ENCODE data around the gene LSMEM2. TPM values are rescaled to one million over a fixed set of nuclear protein-coding genes. Genes with fewer than 3 reads are reported as not detected.
"Not testable (repeated sequence)": the region's sequence is repeated elsewhere in the genome, so short reads cannot be mapped to it uniquely, and the experiment has no call there.

The LSMEM2 gene
- total and polyA plus RNA-seq, 3 experiments from 2014 or later: not detected

GRCh38 chr3:50260942-50261441 is 17.9 kb upstream of the LSMEM2 start:
- Histone ChIP-seq H3K36me3 (ENCODE audit: insufficient read depth, low read length) (peaks cover 20% of the 10 kb centered on the region), H3K9me3 (ENCODE audit: low read length) (no peaks in the 10 kb centered on the region), H3K27me3 (ENCODE audit: insufficient read depth, low read length, poor library complexity, severe bottlenecking) (no peaks in the 10 kb centered on the region), H3K4me1 (ENCODE audit: insufficient read depth, low read length) (peaks cover 5% of the 10 kb centered on the region), H3K4me3 (ENCODE audit: low read length) (no peak overlapping the region), H3K27ac (ENCODE audit: low read depth, low read length) (peak overlapping the region; percentile 47)
- ChIA-PET POLR2A (no interaction called here), CTCF (interaction anchor here (1.0 to 8.3 kb wide), 13 partner anchors 10 to 129 kb away, joined by 3 to 101 read pairs (median 4); partner anchors contain the start of genes GNAI2, GNAT1, HYAL3 and NAA80)
- DNase-seq: no peak
- peak overlapping the region in 2 of 8 donors; percentile 68 to 90 for H3K27ac Mint-ChIP-seq
- H3K4me3 Mint-ChIP-seq: peak overlapping the region in 2 of 7 donors; percentile 27 to 86
- H3K9me3 Mint-ChIP-seq: no peaks in the 10 kb centered on the region
- peaks cover 0 to 13% (median 8%) of the 10 kb centered on the region in 3 donors for H3K4me1 Mint-ChIP-seq
- H3K27me3 Mint-ChIP-seq: no peaks in the 10 kb centered on the region
- peaks cover 3 to 34% (median 4%) of the 10 kb centered on the region in 3 donors for H3K36me3 Mint-ChIP-seq

GRCh38 chr3:50261505-50261904 is 17.4 kb upstream of the LSMEM2 start:
- Histone ChIP-seq H3K36me3 (ENCODE audit: insufficient read depth, low read length) (peaks cover 15% of the 10 kb centered on the region), H3K9me3 (ENCODE audit: low read length) (no peaks in the 10 kb centered on the region), H3K4me3 (ENCODE audit: low read length) (no peak overlapping the region), H3K27me3 (ENCODE audit: insufficient read depth, low read length, poor library complexity, severe bottlenecking) (no peaks in the 10 kb centered on the region), H3K27ac (ENCODE audit: low read depth, low read length) (peak overlapping the region; percentile 47), H3K4me1 (ENCODE audit: insufficient read depth, low read length) (peaks cover 5% of the 10 kb centered on the region)
- H3K36me3 Mint-ChIP-seq: peaks cover 3 to 29% (median 4%) of the 10 kb centered on the region in 3 donors
- H3K9me3 Mint-ChIP-seq: no peaks in the 10 kb centered on the region
- POLR2A ChIA-PET: no interaction called here
- peak overlapping the region in 2 of 8 donors; percentile 68 to 90 for H3K27ac Mint-ChIP-seq
- H3K4me1 Mint-ChIP-seq: peaks cover 0 to 13% (median 8%) of the 10 kb centered on the region in 3 donors
- peak overlapping the region in 2 of 7 donors; percentile 23 to 27 for H3K4me3 Mint-ChIP-seq
- DNase-seq: no peak
- no peaks in the 10 kb centered on the region for H3K27me3 Mint-ChIP-seq
- CTCF ChIA-PET: interaction anchor here (1.0 to 8.3 kb wide), 7 partner anchors 13 to 70 kb away, joined by 4 to 101 read pairs (median 5); partner anchors contain the start of genes GNAT1, HYAL3 and NAA80

DNA sequence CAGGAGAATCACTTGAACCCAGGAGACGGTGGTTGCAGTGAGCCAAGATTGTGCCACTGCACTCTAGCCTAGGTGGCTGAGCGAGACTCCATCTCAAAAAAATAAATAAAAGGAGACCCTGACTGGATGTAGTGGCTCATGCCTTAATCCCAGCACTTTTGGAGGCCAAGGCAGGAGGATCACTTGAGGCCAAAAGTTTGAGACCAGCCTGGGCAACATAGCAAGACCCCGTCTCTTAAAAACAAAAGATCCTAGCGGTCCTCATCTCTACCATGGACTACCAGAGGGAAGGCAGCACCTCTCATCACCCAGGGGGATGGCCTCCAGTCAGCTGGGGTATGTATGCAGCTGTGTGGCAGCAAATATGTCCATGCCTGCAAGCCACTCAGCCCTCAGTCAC is 16.7 kb upstream of the LSMEM2 start:
- H3K9me3 Mint-ChIP-seq; H3K4me3 ChIP-seq (ENCODE audit: low read length); DNase-seq; H3K4me1 ChIP-seq (ENCODE audit: insufficient read depth, low read length); H3K9me3 ChIP-seq (ENCODE audit: low read length); POLR2A ChIA-PET; H3K27me3 Mint-ChIP-seq; H3K27me3 ChIP-seq (ENCODE audit: insufficient read depth, low read length, poor library complexity, severe bottlenecking); H3K36me3 ChIP-seq (ENCODE audit: insufficient read depth, low read length); H3K27ac ChIP-seq (ENCODE audit: low read depth, low read length); H3K4me3 Mint-ChIP-seq: not testable (repeated sequence)
- Mint-ChIP-seq H3K27ac (peak overlapping the region in 1 of 8 donors; percentile 60), H3K36me3 (peaks cover 3 to 22% (median 3%) of the 10 kb centered on the region in 3 donors), H3K4me1 (peaks cover 0 to 12% (median 7%) of the 10 kb centered on the region in 3 donors)
- CTCF ChIA-PET: interaction anchor here (1.4 to 8.3 kb wide), 4 partner anchors 14 to 67 kb away, joined by 4 to 101 read pairs (median 20); no protein-coding TSS in a partner anchor

DNA sequence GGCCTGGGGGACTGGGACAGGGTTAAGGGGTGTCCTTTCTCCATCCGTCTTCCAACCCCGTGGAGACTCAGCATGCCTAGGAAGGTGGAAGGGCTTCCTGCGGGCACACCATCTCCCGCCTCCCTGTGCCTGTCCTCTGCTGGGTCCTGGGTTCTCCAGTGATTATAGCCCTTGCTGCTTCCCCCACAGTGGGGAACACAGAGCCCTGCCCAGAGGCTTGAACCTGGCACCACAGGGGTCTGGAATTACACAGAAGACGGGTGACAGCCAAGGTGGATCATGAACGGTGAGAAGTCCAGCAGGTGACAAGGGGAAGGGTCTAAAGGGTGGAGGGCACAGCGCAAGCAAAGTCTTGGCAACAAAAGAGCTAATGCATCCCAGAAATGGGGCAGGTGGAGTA is 16.1 kb upstream of the LSMEM2 start:
- Mint-ChIP-seq H3K27ac (peak overlapping the region in 1 of 8 donors; percentile 93), H3K4me1 (peaks cover 0 to 9% (median 5%) of the 10 kb centered on the region in 3 donors), H3K9me3 (no peaks in the 10 kb centered on the region), H3K27me3 (no peaks in the 10 kb centered on the region), H3K36me3 (peaks cover 0 to 16% (median 0%) of the 10 kb centered on the region in 3 donors), H3K4me3 (no peak overlapping the region)
- no peak for DNase-seq
- ChIA-PET POLR2A (no interaction called here), CTCF (interaction anchor here (0.6 to 2.3 kb wide), 5 partner anchors 16 to 68 kb away, joined by 4 to 9 read pairs (median 6); no protein-coding TSS in a partner anchor)
- no peaks in the 10 kb centered on the region for H3K27me3 ChIP-seq (ENCODE audit: insufficient read depth, low read length, poor library complexity, severe bottlenecking)
- H3K4me1 ChIP-seq (ENCODE audit: insufficient read depth, low read length): peaks cover 5% of the 10 kb centered on the region
- no peak overlapping the region for H3K27ac ChIP-seq (ENCODE audit: low read depth, low read length)
- H3K9me3 ChIP-seq (ENCODE audit: low read length): no peaks in the 10 kb centered on the region
- peaks cover 5% of the 10 kb centered on the region for H3K36me3 ChIP-seq (ENCODE audit: insufficient read depth, low read length)
- no peak overlapping the region for H3K4me3 ChIP-seq (ENCODE audit: low read length)

GRCh38 chr3:50263478-50264382 is 15.2 kb upstream of the LSMEM2 start:
- Mint-ChIP-seq H3K36me3 (peaks cover 0 to 6% (median 0%) of the 10 kb centered on the region in 3 donors), H3K4me1 (peaks cover 0 to 9% (median 5%) of the 10 kb centered on the region in 3 donors), H3K4me3 (no peak overlapping the region), H3K27ac (peak overlapping the region in 2 of 8 donors; percentile 72 to 93), H3K27me3 (peaks cover 0 to 6% of the 10 kb centered on the region in 2 donors), H3K9me3 (no peaks in the 10 kb centered on the region)
- Histone ChIP-seq H3K9me3 (ENCODE audit: low read length) (no peaks in the 10 kb centered on the region), H3K27me3 (ENCODE audit: insufficient read depth, low read length, poor library complexity, severe bottlenecking) (no peaks in the 10 kb centered on the region), H3K27ac (ENCODE audit: low read depth, low read length) (no peak overlapping the region), H3K4me3 (ENCODE audit: low read length) (no peak overlapping the region), H3K36me3 (ENCODE audit: insufficient read depth, low read length) (no peaks in the 10 kb centered on the region), H3K4me1 (ENCODE audit: insufficient read depth, low read length) (peaks cover 5% of the 10 kb centered on the region)
- ChIA-PET POLR2A (interaction anchor here (0.5 to 0.6 kb wide), 2 partner anchors 20 to 149 kb away, joined by 3 to 5 read pairs; no protein-coding TSS in a partner anchor), CTCF (interaction anchor here (0.6 to 2.3 kb wide), 10 partner anchors 11 to 149 kb away, joined by 3 to 9 read pairs (median 4); no protein-coding TSS in a partner anchor)
- no peak for DNase-seq

GRCh38 chr3:50264383-50264963 is 14.4 kb upstream of the LSMEM2 start:
- Histone ChIP-seq H3K27ac (ENCODE audit: low read depth, low read length) (no peak overlapping the region), H3K9me3 (ENCODE audit: low read length) (no peaks in the 10 kb centered on the region), H3K4me3 (ENCODE audit: low read length) (no peak overlapping the region), H3K27me3 (ENCODE audit: insufficient read depth, low read length, poor library complexity, severe bottlenecking) (no peaks in the 10 kb centered on the region), H3K36me3 (ENCODE audit: insufficient read depth, low read length) (no peaks in the 10 kb centered on the region), H3K4me1 (ENCODE audit: insufficient read depth, low read length) (peaks cover 4% of the 10 kb centered on the region)
- POLR2A ChIA-PET: interaction anchor here (0.5 kb wide), 1 partner anchor 149 kb away, joined by 3 read pairs; no protein-coding TSS in a partner anchor
- CTCF ChIA-PET: interaction anchor here (0.6 to 2.3 kb wide), 8 partner anchors 8 to 70 kb away, joined by 3 to 9 read pairs (median 5); no protein-coding TSS in a partner anchor
- Mint-ChIP-seq H3K4me1 (peaks cover 0 to 8% (median 5%) of the 10 kb centered on the region in 3 donors), H3K36me3 (peaks cover 0 to 1% (median 0%) of the 10 kb centered on the region in 3 donors), H3K27ac (peak overlapping the region in 1 of 8 donors; percentile 72), H3K9me3 (no peaks in the 10 kb centered on the region), H3K27me3 (peaks cover 0 to 7% of the 10 kb centered on the region in 2 donors), H3K4me3 (no peak overlapping the region)
- DNase-seq: no peak

GRCh38 chr3:50264964-50265485 is 13.9 kb upstream of the LSMEM2 start:
- no peaks in the 10 kb centered on the region for H3K9me3 Mint-ChIP-seq
- Histone ChIP-seq H3K4me1 (ENCODE audit: insufficient read depth, low read length) (no peaks in the 10 kb centered on the region), H3K36me3 (ENCODE audit: insufficient read depth, low read length) (no peaks in the 10 kb centered on the region), H3K4me3 (ENCODE audit: low read length) (no peak overlapping the region), H3K27ac (ENCODE audit: low read depth, low read length) (no peak overlapping the region), H3K27me3 (ENCODE audit: insufficient read depth, low read length, poor library complexity, severe bottlenecking) (no peaks in the 10 kb centered on the region), H3K9me3 (ENCODE audit: low read length) (no peaks in the 10 kb centered on the region)
- no peak overlapping the region for H3K4me3 Mint-ChIP-seq
- peaks cover 0 to 3% (median 2%) of the 10 kb centered on the region in 3 donors for H3K4me1 Mint-ChIP-seq
- ChIA-PET CTCF (interaction anchor here (0.6 to 2.2 kb wide), 3 partner anchors 9 to 22 kb away, joined by 5 to 7 read pairs (median 5); no protein-coding TSS in a partner anchor), POLR2A (no interaction called here)
- no peak for DNase-seq
- no peaks in the 10 kb centered on the region for H3K36me3 Mint-ChIP-seq
- H3K27ac Mint-ChIP-seq: peak overlapping the region in 1 of 8 donors; percentile 43
- H3K27me3 Mint-ChIP-seq: peaks cover 0 to 7% of the 10 kb centered on the region in 2 donors

Measured in CD8-positive, alpha-beta memory T cell (primary cell).